H1 (cell line): ENCODE data around the gene KIAA0040. TPM values are rescaled to one million over a fixed set of nuclear protein-coding genes. Genes with fewer than 3 reads are reported as not detected.

Experiments used
- CTCF ChIA-PET: fragments of 300-600 bp; sonication (Branson Sonifier 250); formaldehyde crosslinking; loops from one replicate; lab custom pipeline; 2021; ENCODE audit not compliant: partially characterized antibody; lab: Charles Lee
- POLR2A ChIA-PET: fragments of 300-600 bp; sonication (Branson Sonifier 250); formaldehyde crosslinking; loops from one replicate; lab custom pipeline; 2021; ENCODE audit warnings: inconsistent platforms; ENCODE audit not compliant: partially characterized antibody; lab: Charles Lee
- DNase-seq, 2 experiments: peaks; one replicate each; pipeline versions ENCODE4 v3.0.0 to v3.0.0-alpha.2; 2010 to 2022; ENCODE audit warnings: low spot score in 2 of 2, low read depth in 1 of 2, mixed read lengths in 1 of 2
- FAIRE-seq: peaks from 2 replicates; lab custom pipeline; 2011; peaks lifted over from hg19 to GRCh38; lab: Jason Lieb, UNC
- H2AFZ ChIP-seq: 2 replicates; pipeline ENCODE4 v1.8.1; 2012; ENCODE audit warnings: low read length, inconsistent platforms
- H2AK5ac ChIP-seq: 2 replicates; pipeline ENCODE4 v1.6.1; 2013; ENCODE audit warnings: low read depth, low read length
- H2BK120ac ChIP-seq: replicated peaks from 2 replicates; pipeline ENCODE3; 2013; ENCODE audit warnings: low read depth, low read length, inconsistent platforms
- H2BK12ac ChIP-seq: 2 replicates; pipeline ENCODE4 v1.6.1; 2013; ENCODE audit warnings: low read depth, low read length
- H2BK15ac ChIP-seq: 2 replicates; pipeline ENCODE4 v1.6.1; 2013; ENCODE audit warnings: low read length
- H2BK20ac ChIP-seq: 2 replicates; pipeline ENCODE4 v1.6.1; 2013; ENCODE audit warnings: low read length
- H2BK5ac ChIP-seq: 2 replicates; pipeline ENCODE4 v1.6.1; 2013; ENCODE audit warnings: low read depth, low read length
- H3K14ac ChIP-seq: 2 replicates; pipeline ENCODE4 v1.6.1; 2013; ENCODE audit warnings: inconsistent platforms; ENCODE audit not compliant: insufficient read length
- H3K18ac ChIP-seq: 2 replicates; pipeline ENCODE4 v1.6.1; 2013; ENCODE audit warnings: low read length; ENCODE audit errors: extremely low read depth
- H3K23ac ChIP-seq: 2 replicates; pipeline ENCODE4 v1.6.1; 2013; ENCODE audit warnings: inconsistent platforms; ENCODE audit not compliant: insufficient read length
- H3K23me2 ChIP-seq: 2 replicates; pipeline ENCODE4 v1.6.1; 2013; ENCODE audit warnings: low read depth, low read length
- H3K27ac ChIP-seq: 2 replicates; pipeline ENCODE4 v1.6.1; 2011; ENCODE audit warnings: low read depth, low read length, inconsistent platforms
- H3K27me3 ChIP-seq, 4 experiments: replicated peaks in 1 of 4; 1 replicate in 1 of 4; 2 replicates in 3 of 4; pipeline versions ENCODE4 v1.6.1 to v1.8.1; 2011 to 2013; ENCODE audit warnings: low read length in 3 of 4, mild to moderate bottlenecking in 3 of 4, inconsistent platforms in 2 of 4, mixed read lengths in 2 of 4, moderate library complexity in 1 of 4; ENCODE audit not compliant: control insufficient read depth in 3 of 4, insufficient read depth in 3 of 4; ENCODE audit errors: extremely low read depth in 1 of 4
- H3K36me3 ChIP-seq, 4 experiments: 2 replicates each; pipeline versions ENCODE4 v1.6.1 to v1.8.1; 2011 to 2013; ENCODE audit warnings: mild to moderate bottlenecking in 4 of 4, low read length in 3 of 4, moderate library complexity in 2 of 4, control low read depth in 1 of 4, inconsistent platforms in 1 of 4; ENCODE audit not compliant: insufficient read depth in 4 of 4, control insufficient read depth in 2 of 4
- H3K4ac ChIP-seq: replicated peaks from 2 replicates; pipeline ENCODE3; 2013; ENCODE audit warnings: low read length, low read depth, mixed read lengths, inconsistent platforms; ENCODE audit not compliant: insufficient read length
- H3K4me1 ChIP-seq, 4 experiments: replicated peaks in 1 of 4; 1 replicate in 1 of 4; 2 replicates in 3 of 4; pipeline versions ENCODE4 v1.6.1 to v1.8.1; 2011 to 2013; ENCODE audit warnings: low read length in 3 of 4, inconsistent platforms in 2 of 4, mixed read lengths in 1 of 4; ENCODE audit not compliant: insufficient read depth in 4 of 4, control insufficient read depth in 3 of 4
- H3K4me2 ChIP-seq, 2 experiments: 2 replicates each; pipeline versions ENCODE4 v1.6.1 to v1.8.1; 2011 to 2013; ENCODE audit warnings: low read depth in 2 of 2, low read length in 2 of 2, control low read depth in 1 of 2, inconsistent platforms in 1 of 2, mild to moderate bottlenecking in 1 of 2; ENCODE audit not compliant: insufficient read depth in 1 of 2
- H3K4me3 ChIP-seq, 4 experiments: fragments of 200-600, 300-600 bp in 1 of 4; sonication (generic), shearing (Covaris generic), sonication (Bioruptor Twin) in 1 of 4; 2 replicates each; pipeline versions ENCODE4 v1.5.1 to v1.8.1; 2011 to 2016; ENCODE audit warnings: low read length in 4 of 4, low read depth in 3 of 4, control low read depth in 2 of 4, inconsistent platforms in 2 of 4, mild to moderate bottlenecking in 2 of 4, mixed read lengths in 1 of 4, moderate library complexity in 1 of 4; ENCODE audit not compliant: insufficient read depth in 2 of 4; ENCODE audit errors: extremely low read depth in 1 of 4
- H3K56ac ChIP-seq: replicated peaks from 2 replicates; pipeline ENCODE3; 2013; ENCODE audit warnings: low read depth, mild to moderate bottlenecking, mixed read lengths, low read length, inconsistent platforms; ENCODE audit not compliant: insufficient read length
- H3K79me1 ChIP-seq: 2 replicates; pipeline ENCODE4 v1.6.1; 2013; ENCODE audit warnings: low read depth, low read length, control low read depth
- H3K79me2 ChIP-seq, 2 experiments: 2 replicates each; pipeline versions ENCODE4 v1.6.1 to v1.8.1; 2012 to 2013; ENCODE audit warnings: low read length in 2 of 2, mild to moderate bottlenecking in 2 of 2, inconsistent platforms in 1 of 2; ENCODE audit not compliant: insufficient read depth in 2 of 2, control insufficient read depth in 1 of 2
- H3K9ac ChIP-seq, 4 experiments: replicated peaks in 1 of 4; 1 replicate in 1 of 4; 2 replicates in 3 of 4; pipeline versions ENCODE4 v1.6.1 to v1.8.1; 2011 to 2013; ENCODE audit warnings: low read depth in 3 of 4, low read length in 3 of 4, control low read depth in 2 of 4, mild to moderate bottlenecking in 2 of 4, moderate library complexity in 2 of 4, inconsistent platforms in 1 of 4; ENCODE audit errors: extremely low read depth in 1 of 4
- H3K9me3 ChIP-seq, 2 experiments: 2 replicates each; pipeline versions ENCODE4 v1.6.1 to v1.8.1; 2012 to 2013; ENCODE audit warnings: mild to moderate bottlenecking in 2 of 2, moderate library complexity in 2 of 2, control low read depth in 1 of 2, inconsistent platforms in 1 of 2, low read depth in 1 of 2, low read length in 1 of 2, mixed read lengths in 1 of 2; ENCODE audit not compliant: insufficient read depth in 2 of 2
- H4K20me1 ChIP-seq, 2 experiments: replicated peaks in 1 of 2; 2 replicates each; pipeline versions ENCODE3 to v1.8.1; 2011 to 2013; ENCODE audit warnings: inconsistent platforms in 2 of 2, low read length in 2 of 2, mild to moderate bottlenecking in 1 of 2; ENCODE audit not compliant: insufficient read depth in 2 of 2, control insufficient read depth in 1 of 2
- H4K5ac ChIP-seq: 2 replicates; pipeline ENCODE4 v1.6.1; 2013; ENCODE audit warnings: low read length, low read depth, mixed read lengths, inconsistent platforms; ENCODE audit not compliant: insufficient read length
- H4K8ac ChIP-seq: 2 replicates; pipeline ENCODE4 v1.8.0; 2013; ENCODE audit warnings: mild to moderate bottlenecking, moderate library complexity, low read length, inconsistent platforms; ENCODE audit not compliant: insufficient read depth; ENCODE audit errors: extremely low read depth
- H4K91ac ChIP-seq: replicated peaks from 2 replicates; pipeline ENCODE3; 2013; ENCODE audit warnings: low read length, mixed read lengths, inconsistent platforms; ENCODE audit not compliant: insufficient read length
- CREB1 ChIP-seq: IDR thresholded peaks from 2 replicates; pipeline ENCODE4 v1.6.1; 2012; ENCODE audit warnings: inconsistent platforms
- JUN ChIP-seq: IDR thresholded peaks from 2 replicates; pipeline ENCODE4 v1.6.1; 2011; ENCODE audit warnings: low read depth, mild to moderate bottlenecking, improper control_type of control experiment, low read length
- SP2 ChIP-seq: IDR thresholded peaks from 2 replicates; pipeline ENCODE4 v1.6.1; 2012; ENCODE audit warnings: mild to moderate bottlenecking, low read length, inconsistent platforms
- SRF ChIP-seq: IDR thresholded peaks from 2 replicates; pipeline ENCODE4 v1.6.1; 2011; ENCODE audit warnings: mild to moderate bottlenecking, low read depth, low read length, moderate library complexity
- TEAD4 ChIP-seq: IDR thresholded peaks from 2 replicates; pipeline ENCODE4 v1.6.1; 2012; ENCODE audit warnings: low read depth, low read length, inconsistent platforms, mixed read lengths
- WGBS, 2 experiments: shearing (Covaris generic) in 1 of 2; methylation state at CpG; one replicate each; pipeline versions ENCODE4 v1.1.6 to v1.1.7; 2013 to 2015; ENCODE audit warnings: low lambda C conversion rate in 2 of 2, mixed read lengths in 2 of 2, inconsistent platforms in 1 of 2, low coverage in 1 of 2, missing lambda C conversion rate in 1 of 2; ENCODE audit not compliant: insufficient replicate concordance in 2 of 2, insufficient coverage in 1 of 2, insufficient read length in 1 of 2; ENCODE audit errors: extremely low coverage in 1 of 2, missing lambda C conversion rate in 1 of 2; 5-methylcytosine and 5-hydroxymethylcytosine counted together
- polyA plus RNA-seq, 7 experiments: library from polyadenylated mRNA; depleted of rRNA in 3 of 7; stranded (reverse) in 5 of 7; unstranded in 2 of 7; fragments of >200 nt in 5 of 7; fragments of 200-250 nt in 2 of 7; gene quantifications; 1 replicate in 5 of 7; 2 replicates in 1 of 7; 4 replicates in 1 of 7; pipeline versions ENCODE4 v1.2.1 to v1.2.3, GENCODE V29; 2011 to 2013; ENCODE audit warnings: missing spikeins in 2 of 7, mixed read lengths in 2 of 7
- total RNA-seq: library from RNA; stranded (reverse); fragmentation: NEBNext Ultra II Directional; extraction: Animal tissue kit (Norgen Biotek cat#: 25700); gene quantifications from 2 replicates; pipeline ENCODE4 v1.2.1, GENCODE V29; 2021

KIAA0040 gene
- total and polyA plus RNA-seq, 2 of the 8 experiments (the other 6 are each of a cell fraction or from before 2014, with no cell fraction given), result 11.0 to 14.1 TPM

DNA sequence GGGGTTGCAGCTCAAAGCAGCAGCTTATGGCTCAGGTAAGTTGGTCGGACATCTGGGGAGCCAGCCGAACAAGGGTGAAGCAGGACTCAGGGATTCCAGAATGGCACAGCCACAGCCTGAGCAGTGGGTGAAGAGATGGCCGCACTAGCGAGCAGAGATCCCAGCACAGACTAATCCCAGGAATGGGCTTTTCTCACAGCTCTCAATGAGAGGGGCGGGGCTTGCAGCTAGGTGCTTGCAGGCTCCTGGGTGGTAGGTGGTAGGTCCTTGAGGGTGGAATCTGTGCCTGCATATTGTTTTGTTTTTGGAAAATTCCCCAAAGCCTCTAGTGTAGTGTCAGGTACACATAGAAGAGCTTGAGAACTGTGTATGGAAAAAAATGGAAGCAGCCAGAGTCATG lies 9.0 kb downstream of the KIAA0040 start:
- no peak overlapping the region for H3K9ac ChIP-seq
- no peak overlapping the region for H3K56ac ChIP-seq
- WGBS, 2 experiments, result 83% methylated on average over 5 of the region's 5 CpGs; no CpG with 5 or more reads in 1 of the 2 experiments
- no peak overlapping the region for H2AK5ac ChIP-seq
- no peak for DNase-seq
- H3K23ac ChIP-seq, result no peak overlapping the region
- H2BK20ac ChIP-seq, result no peak overlapping the region
- ChIA-PET CTCF (interaction anchor here (0.9 to 2.3 kb wide), 12 partner anchors 8 to 251 kb away, joined by 3 to 15 read pairs (median 5); no protein-coding TSS in a partner anchor), POLR2A (no interaction called here)
- no peaks in the 10 kb centered on the region for H4K20me1 ChIP-seq
- no peaks in the 10 kb centered on the region for H3K36me3 ChIP-seq
- no peak overlapping the region for H3K14ac ChIP-seq
- no peak overlapping the region for H4K8ac ChIP-seq
- no peak overlapping the region for H3K27ac ChIP-seq
- H3K79me1 ChIP-seq, result no peaks in the 10 kb centered on the region
- H3K79me2 ChIP-seq, result no peaks in the 10 kb centered on the region
- H4K5ac ChIP-seq, result no peak overlapping the region
- H2BK5ac ChIP-seq, result 0 out of 2 replicates have a peak overlapping the region, but pooled peaks have one; percentile 7
- H3K18ac ChIP-seq, result no peak overlapping the region; the same call in 1 of the 2 replicates
- no peak overlapping the region for H2BK15ac ChIP-seq
- H3K4ac ChIP-seq, result no peak overlapping the region
- no peak overlapping the region for H3K4me3 ChIP-seq
- H2AFZ ChIP-seq, result no peak overlapping the region
- FAIRE-seq, result no peak
- no peaks in the 10 kb centered on the region for H3K23me2 ChIP-seq
- TF ChIP-seq SRF, result no peak
- no peak for TF ChIP-seq SP2
- no peak for TF ChIP-seq CREB1
- no peak for TF ChIP-seq JUN
- no peak for TF ChIP-seq TEAD4
- H4K91ac ChIP-seq, result no peak overlapping the region
- H3K27me3 ChIP-seq, result no peaks in the 10 kb centered on the region
- no peak overlapping the region; a peak in 1 of 4 replicates for H3K4me2 ChIP-seq
- no peak overlapping the region for H2BK12ac ChIP-seq
- H3K4me1 ChIP-seq, result peaks cover 0 to 7% (median 3%) of the 10 kb centered on the region in 4 experiments; a peak in 3 of 7 replicates
- H2BK120ac ChIP-seq, result no peak overlapping the region
- H3K9me3 ChIP-seq, result no peaks in the 10 kb centered on the region
